GM23338 (cell line): ENCODE results near the gene ZNF275. TPM values are rescaled to one million over a fixed set of nuclear protein-coding genes. Genes with fewer than 3 reads are reported as not detected.

Experiments used
- ATAC-seq: fragments of 200-7000 bp; cut with Tn5 transposase; 3 replicates; pipeline ENCODE4 v1.9.1; 2020
- DNase-seq: peaks from one replicate; pipeline ENCODE4 v3.0.0-alpha.2; 2015; ENCODE audit warnings: low spot score
- H2AFZ ChIP-seq: fragments of 200-600 bp; sonication (generic); 2 replicates; pipeline ENCODE4 v1.8.0; 2016; ENCODE audit warnings: antibody characterized with exemption, mild to moderate bottlenecking, moderate library complexity
- H3F3A ChIP-seq: fragments of 200-600 bp; sonication (generic); replicated peaks from 2 replicates; pipeline ENCODE4 v1.8.0; 2017; ENCODE audit warnings: antibody characterized with exemption, mixed run types, low read depth
- H3K27ac ChIP-seq: fragments of 200-600 bp; sonication (generic); 2 replicates; pipeline ENCODE4 v1.6.1; 2016; ENCODE audit warnings: low read depth
- H3K27me3 ChIP-seq: fragments of 200-600 bp; sonication (generic); 2 replicates; pipeline ENCODE4 v1.8.0; 2016; ENCODE audit warnings: mild to moderate bottlenecking, mixed run types, moderate library complexity; ENCODE audit not compliant: insufficient read depth
- H3K36me3 ChIP-seq: fragments of 200-600 bp; sonication (generic); 2 replicates; pipeline ENCODE4 v1.8.0; 2016; ENCODE audit warnings: mild to moderate bottlenecking; ENCODE audit not compliant: insufficient read depth
- H3K4me1 ChIP-seq: fragments of 200-600 bp; sonication (generic); 2 replicates; pipeline ENCODE4 v1.8.0; 2016; ENCODE audit warnings: mild to moderate bottlenecking, moderate library complexity; ENCODE audit not compliant: insufficient read depth
- H3K4me2 ChIP-seq: fragments of 200-600 bp; sonication (generic); 2 replicates; pipeline ENCODE4 v1.7.1; 2017; ENCODE audit warnings: mixed run types
- H3K4me3 ChIP-seq: fragments of 200-600 bp; sonication (generic); 2 replicates; pipeline ENCODE4 v1.6.1; 2016; ENCODE audit warnings: mixed run types
- H3K79me2 ChIP-seq: fragments of 200-600 bp; sonication (generic); replicated peaks from 2 replicates; pipeline ENCODE4 v1.8.0; 2017; ENCODE audit warnings: mild to moderate bottlenecking; ENCODE audit not compliant: insufficient read depth
- H3K9me2 ChIP-seq: fragments of 200-600 bp; sonication (generic); 2 replicates; pipeline ENCODE4 v1.8.0; 2017; ENCODE audit not compliant: insufficient read depth
- H4K20me1 ChIP-seq: fragments of 200-600 bp; sonication (generic); replicated peaks from 2 replicates; pipeline ENCODE4 v1.8.0; 2017; ENCODE audit warnings: mild to moderate bottlenecking; ENCODE audit not compliant: insufficient read depth
- H3K27ac Mint-ChIP-seq: 2 replicates; pipeline ENCODE4 v1.8.0; 2020; ENCODE audit warnings: inconsistent platforms, mild to moderate bottlenecking, moderate library complexity, mixed read lengths
- H3K27me3 Mint-ChIP-seq: 3 replicates; pipeline ENCODE4 v1.8.0; 2022; ENCODE audit warnings: low read depth, mild to moderate bottlenecking, moderate library complexity, mixed read lengths, inconsistent platforms; ENCODE audit not compliant: insufficient read depth, poor library complexity
- H3K36me3 Mint-ChIP-seq: 3 replicates; pipeline ENCODE4 v1.8.0; 2021; ENCODE audit warnings: low read depth, mild to moderate bottlenecking, inconsistent platforms, moderate library complexity, mixed read lengths
- H3K4me1 Mint-ChIP-seq: 3 replicates; pipeline ENCODE4 v1.8.0; 2020; ENCODE audit warnings: mild to moderate bottlenecking, inconsistent platforms, mixed read lengths
- H3K4me3 Mint-ChIP-seq: 3 replicates; pipeline ENCODE4 v1.8.0; 2021; ENCODE audit warnings: moderate library complexity, mild to moderate bottlenecking, inconsistent platforms, mixed read lengths
- H3K9me3 Mint-ChIP-seq: 3 replicates; pipeline ENCODE4 v1.8.0; 2020; ENCODE audit warnings: moderate library complexity, mild to moderate bottlenecking, inconsistent platforms, mixed read lengths
- CREB1 ChIP-seq: fragments of 250-450 bp; sonication (Bioruptor Pico); IDR thresholded peaks from 2 replicates; pipeline ENCODE4 v1.5.0; 2020; ENCODE audit warnings: low read depth, mild to moderate bottlenecking, moderate library complexity
- CTCF ChIP-seq, 2 experiments: fragments of 200-600 bp in 1 of 2; sonication (generic) in 1 of 2; conservative IDR thresholded peaks; 2 replicates each; pipeline versions ENCODE4 v1.5.1 to v1.6.1; 2016 to 2017; ENCODE audit warnings: antibody characterized with exemption in 2 of 2, low read depth in 2 of 2, mild to moderate bottlenecking in 2 of 2, moderate library complexity in 1 of 2
- EZH2 ChIP-seq: fragments of 200-600 bp; sonication (generic); IDR thresholded peaks from one replicate; pipeline ENCODE4 v1.8.0; 2017; ENCODE audit warnings: antibody characterized with exemption, mild to moderate bottlenecking, low read depth; ENCODE audit not compliant: unreplicated experiment
- EZH2phosphoT487 ChIP-seq: fragments of 200-600 bp; sonication (generic); IDR thresholded peaks from one replicate; pipeline ENCODE4 v1.8.1; 2018; ENCODE audit warnings: antibody characterized with exemption; ENCODE audit not compliant: unreplicated experiment
- JUNB ChIP-seq: IDR thresholded peaks from one replicate; pipeline ENCODE4 v1.6.1; 2016; ENCODE audit warnings: antibody characterized with exemption; ENCODE audit not compliant: unreplicated experiment
- NANOG ChIP-seq: IDR thresholded peaks from 2 replicates; pipeline ENCODE4 v1.6.1; 2016; ENCODE audit warnings: antibody characterized with exemption, borderline replicate concordance
- REST ChIP-seq: IDR thresholded peaks from one replicate; pipeline ENCODE4 v1.6.1; 2018; ENCODE audit warnings: antibody characterized with exemption; ENCODE audit not compliant: unreplicated experiment
- STAT1 ChIP-seq: IDR thresholded peaks from one replicate; pipeline ENCODE4 v1.6.1; 2016; ENCODE audit warnings: antibody characterized with exemption; ENCODE audit not compliant: unreplicated experiment
- ZNF114 ChIP-seq: fragments of 250-450 bp; sonication (Bioruptor Pico); IDR thresholded peaks from 2 replicates; pipeline ENCODE4 v1.5.0; 2020; ENCODE audit warnings: mild to moderate bottlenecking, moderate library complexity
- ZNF331 ChIP-seq: fragments of 250-450 bp; sonication (Bioruptor Pico); IDR thresholded peaks from 2 replicates; pipeline ENCODE4 v1.5.0; 2020; ENCODE audit warnings: low read depth, mild to moderate bottlenecking, moderate library complexity
- polyA plus RNA-seq: library from polyadenylated mRNA; unstranded; fragments of >200 nt; fragmentation: Nextera tagmentation; extraction: Ambion mirVana; gene quantifications from 2 replicates; pipeline ENCODE4 v1.2.1, GENCODE V29; 2016
- total RNA-seq: library from RNA; depleted of rRNA; stranded (reverse); fragments of >200 nt; shearing (Covaris generic); gene quantifications from 2 replicates; pipeline ENCODE4 v1.2.3, GENCODE V29; 2014

The ZNF275 gene
- total and polyA plus RNA-seq, 2 experiments from 2014 or later, result 3.2 to 12.3 TPM

GRCh38 chrX:153396320-153397195 lies 62.6 kb downstream of the ZNF275 start (continued):
- no peak for TF ChIP-seq REST
- no peak for TF ChIP-seq NANOG

GRCh38 chrX:153397256-153397960 lies 63.5 kb downstream of the ZNF275 start:
- no peak overlapping the region for H3K27ac ChIP-seq
- no peaks in the 10 kb centered on the region for H4K20me1 ChIP-seq
- no peak for TF ChIP-seq ZNF114 (CRISPR knock-in tag)
- TF ChIP-seq CTCF (conservative IDR thresholded peaks at IDR 0.05; ENCODE audit: low read depth in 2 of 2), result no peak
- TF ChIP-seq EZH2, result no peak
- no peak for TF ChIP-seq JUNB
- TF ChIP-seq NANOG, result no peak
- no peak for TF ChIP-seq EZH2phosphoT487
- no peak for TF ChIP-seq ZNF331 (CRISPR knock-in tag)
- TF ChIP-seq CREB1 (CRISPR knock-in tag), result no peak
- TF ChIP-seq REST, result no peak
- no peak for TF ChIP-seq STAT1
- no peaks in the 10 kb centered on the region for H3K36me3 Mint-ChIP-seq
- no peaks in the 10 kb centered on the region for H3K36me3 ChIP-seq
- ATAC-seq (no peak), DNase-seq (no peak)
- H3K4me3 Mint-ChIP-seq, result no peak overlapping the region
- H3F3A ChIP-seq, result no peaks in the 10 kb centered on the region
- no peak overlapping the region for H3K4me2 ChIP-seq
- no peaks in the 10 kb centered on the region for H3K79me2 ChIP-seq
- H3K4me1 Mint-ChIP-seq, result peaks cover 7% of the 10 kb centered on the region; the same call in 2 of the 3 replicates
- no peaks in the 10 kb centered on the region; the same call in 1 of the 3 replicates for H3K9me3 Mint-ChIP-seq
- no peaks in the 10 kb centered on the region for H3K27me3 Mint-ChIP-seq
- no peak overlapping the region for H3K4me3 ChIP-seq
- H3K27ac Mint-ChIP-seq, result no peak overlapping the region
- H3K27me3 ChIP-seq, result no peaks in the 10 kb centered on the region
- no peaks in the 10 kb centered on the region for H3K4me1 ChIP-seq
- H2AFZ ChIP-seq, result no peak overlapping the region
- no peaks in the 10 kb centered on the region for H3K9me2 ChIP-seq
